Gastrocnemius medialis (tissue), 4 donors: Measurements from ENCODE around the gene NUP214. TPM values are rescaled to one million over a fixed set of nuclear protein-coding genes. Genes with fewer than 3 reads are reported as not detected.

ENCODE experiments used
- ATAC-seq, 2 donors: fragments of 150-250 bp; one replicate each; pipeline ENCODE4 v1.9.1; 2016
- DNase-seq, 2 donors: peaks; one replicate each; pipeline ENCODE4 v3.0.0-alpha.2; 2019
- H3K27ac ChIP-seq, 4 donors: fragments of 200-600 bp; sonication (generic); 1 replicate in 1 of 4; 2 replicates in 3 of 4; pipeline ENCODE4 v1.5.1; 2016 to 2018; ENCODE audit warnings: mild to moderate bottlenecking in 2 of 4, moderate library complexity in 1 of 4
- H3K27me3 ChIP-seq, 3 donors: fragments of 200-600 bp; sonication (generic) in 2 of 3; 1 replicate in 1 of 3; 2 replicates in 2 of 3; pipeline versions ENCODE4 v1.5.1 to v1.6.0; 2016 to 2019; ENCODE audit warnings: mild to moderate bottlenecking in 1 of 3, moderate library complexity in 1 of 3
- H3K36me3 ChIP-seq, 2 donors: fragments of 200-600 bp; sonication (generic) in 1 of 2; one replicate each; pipeline ENCODE4 v1.5.1; 2017 to 2018
- H3K4me1 ChIP-seq, 2 donors: fragments of 200-600 bp; sonication (generic) in 1 of 2; one replicate each; pipeline ENCODE4 v1.5.1; 2016 to 2017; ENCODE audit warnings: mild to moderate bottlenecking in 2 of 2
- H3K4me3 ChIP-seq, 4 donors: fragments of 200-600 bp; sonication (generic) in 3 of 4; 1 replicate in 1 of 4; 2 replicates in 3 of 4; pipeline ENCODE4 v1.5.1; 2016 to 2019; ENCODE audit warnings: mild to moderate bottlenecking in 2 of 4
- H3K9me3 ChIP-seq, 3 donors: fragments of 200-600 bp; sonication (generic) in 2 of 3; 1 replicate in 1 of 3; 2 replicates in 2 of 3; pipeline ENCODE4 v1.5.1; 2016 to 2019
- CTCF ChIP-seq, 5 experiments: fragments of 450-650 bp in 3 of 5; fragments of 200-600 bp in 2 of 5; sonication (generic) in 2 of 5; IDR thresholded peaks in 4 of 5; conservative IDR thresholded peaks in 1 of 5; 1 replicate in 4 of 5; 2 replicates in 1 of 5; pipeline ENCODE4 v1.5.1; 2016 to 2019; ENCODE audit warnings: antibody characterized with exemption in 5 of 5, mild to moderate bottlenecking in 3 of 5, moderate library complexity in 3 of 5
- POLR2A ChIP-seq, 2 donors: fragments of 450-650 bp; IDR thresholded peaks; one replicate each; pipeline ENCODE4 v1.6.1; 2017; ENCODE audit warnings: antibody characterized with exemption in 2 of 2, mild to moderate bottlenecking in 2 of 2, moderate library complexity in 2 of 2
- in situ Hi-C, 4 donors: fragments of 200-750 bp; cut with MboI; loops; one replicate each; pipeline versions ENCODE4 v1.15.0 to v1.8.0; 2017; ENCODE audit warnings: low sequenced_read_pairs in 4 of 4
- intact Hi-C: fragments of 100-400 bp; cut with DNase I; formaldehyde crosslinking; loops from one replicate; pipeline ENCODE4 v1.15.1; 2023; ENCODE audit warnings: low total_unique reads
- total RNA-seq, 4 donors: library from RNA; depleted of rRNA; stranded (reverse); fragments of >200 nt; gene quantifications; one replicate each; pipeline versions ENCODE4 v1.1.0 to v1.2.3, GENCODE V29; 2016

Gene NUP214
- total RNA-seq, 4 donors from 2014 or later: 24.2 to 47.5 (median 29.9) TPM

GRCh38 chr9:131236161-131236560 is 110.8 kb downstream of the NUP214 start:
- peaks cover 0 to 28% of the 10 kb centered on the region in 2 donors for H3K36me3 ChIP-seq
- ATAC-seq (no peak), DNase-seq (no peak)
- no peak for TF ChIP-seq POLR2A (IDR thresholded peaks at IDR 0.05)
- no peak for TF ChIP-seq CTCF (IDR thresholded peaks at IDR 0.05 in 4 of 5, conservative IDR thresholded peaks at IDR 0.05 in 1 of 5)
- peaks cover 17 to 22% of the 10 kb centered on the region in 2 donors for H3K4me1 ChIP-seq
- H3K9me3 ChIP-seq: no peaks in the 10 kb centered on the region
- intact Hi-C loops (no loop called here), in situ Hi-C loops (no loop called here)
- H3K4me3 ChIP-seq: no peak overlapping the region
- no peak overlapping the region for H3K27ac ChIP-seq
- H3K27me3 ChIP-seq: no peaks in the 10 kb centered on the region

GRCh38 chr9:131236761-131237160 is 111.4 kb downstream of the NUP214 start:
- Histone ChIP-seq H3K4me3 (no peak overlapping the region), H3K27ac (no peak overlapping the region), H3K27me3 (no peaks in the 10 kb centered on the region), H3K4me1 (peaks cover 17 to 22% of the 10 kb centered on the region in 2 donors), H3K36me3 (peaks cover 0 to 22% of the 10 kb centered on the region in 2 donors), H3K9me3 (no peaks in the 10 kb centered on the region)
- in situ Hi-C loops: no loop called here
- TF ChIP-seq POLR2A (IDR thresholded peaks at IDR 0.05): no peak
- no peak for TF ChIP-seq CTCF (IDR thresholded peaks at IDR 0.05 in 4 of 5, conservative IDR thresholded peaks at IDR 0.05 in 1 of 5)
- DNase-seq (no peak), ATAC-seq (no peak)
- intact Hi-C loops: no loop called here

GRCh38 chr9:131237291-131237690 is 111.9 kb downstream of the NUP214 start:
- TF ChIP-seq CTCF (IDR thresholded peaks at IDR 0.05 in 4 of 5, conservative IDR thresholded peaks at IDR 0.05 in 1 of 5): no peak
- no peak for TF ChIP-seq POLR2A (IDR thresholded peaks at IDR 0.05)
- no peaks in the 10 kb centered on the region for H3K9me3 ChIP-seq
- ATAC-seq (no peak), DNase-seq (no peak)
- H3K4me1 ChIP-seq: peaks cover 17 to 22% of the 10 kb centered on the region in 2 donors
- H3K4me3 ChIP-seq: no peak overlapping the region
- intact Hi-C loops: no loop called here
- H3K27ac ChIP-seq: no peak overlapping the region
- peaks cover 0 to 17% of the 10 kb centered on the region in 2 donors for H3K36me3 ChIP-seq
- no peaks in the 10 kb centered on the region for H3K27me3 ChIP-seq
- in situ Hi-C loops: no loop called here

GRCh38 chr9:131237931-131238401 is 112.6 kb downstream of the NUP214 start:
- Histone ChIP-seq H3K9me3 (no peaks in the 10 kb centered on the region), H3K4me3 (peak overlapping the region in 1 of 4 donors; percentile 8), H3K4me1 (peaks cover 17 to 22% of the 10 kb centered on the region in 2 donors), H3K27ac (peak overlapping the region; percentile 3 to 75 (median 60)), H3K36me3 (peaks cover 0 to 10% of the 10 kb centered on the region in 2 donors), H3K27me3 (no peaks in the 10 kb centered on the region)
- TF ChIP-seq POLR2A (IDR thresholded peaks at IDR 0.05) (no peak), CTCF (IDR thresholded peaks at IDR 0.05 in 4 of 5, conservative IDR thresholded peaks at IDR 0.05 in 1 of 5) (no peak)
- in situ Hi-C loops (no loop called here), intact Hi-C loops (loop anchor here (1.0 kb wide), 1 partner anchor 98 kb away; no protein-coding TSS in a partner anchor)
- DNase-seq (peak; percentile 33 to 64), ATAC-seq (peak; percentile 39 to 58)
